SK-N-MC (cell line): ENCODE data around the gene ZSWIM8.

ENCODE experiments used
- EZH2 ChIP-seq: fragments of 200-600 bp; sonication (generic); IDR thresholded peaks from one replicate; pipeline ENCODE4 v1.6.1; 2017; ENCODE audit warnings: antibody characterized with exemption
- FOXP2 ChIP-seq: optimal IDR thresholded peaks from 2 replicates; pipeline ENCODE3; 2011; ENCODE audit warnings: mild to moderate bottlenecking, moderate library complexity; ENCODE audit not compliant: insufficient read depth; ENCODE audit errors: extremely low read length, control extremely low read depth
- POLR2AphosphoS5 ChIP-seq: IDR thresholded peaks from 2 replicates; pipeline ENCODE4 v1.6.1; 2012; ENCODE audit warnings: mild to moderate bottlenecking, low read depth, low read length, borderline replicate concordance

GRCh38 chr10:73803680-73804286, 18.4 kb downstream of the ZSWIM8 start:
- TF ChIP-seq EZH2, result no peak
- TF ChIP-seq POLR2AphosphoS5, result no peak
- no peak for TF ChIP-seq FOXP2
